ENCODE results near the gene BACH2. TPM values are rescaled to one million over a fixed set of nuclear protein-coding genes. Genes with fewer than 3 reads are reported as not detected.

The BACH2 gene
- total and polyA plus RNA-seq, 2 of the 8 experiments (the other 6 are each of a cell fraction or from before 2014, with no cell fraction given): 1.9 to 5.9 TPM

DNA sequence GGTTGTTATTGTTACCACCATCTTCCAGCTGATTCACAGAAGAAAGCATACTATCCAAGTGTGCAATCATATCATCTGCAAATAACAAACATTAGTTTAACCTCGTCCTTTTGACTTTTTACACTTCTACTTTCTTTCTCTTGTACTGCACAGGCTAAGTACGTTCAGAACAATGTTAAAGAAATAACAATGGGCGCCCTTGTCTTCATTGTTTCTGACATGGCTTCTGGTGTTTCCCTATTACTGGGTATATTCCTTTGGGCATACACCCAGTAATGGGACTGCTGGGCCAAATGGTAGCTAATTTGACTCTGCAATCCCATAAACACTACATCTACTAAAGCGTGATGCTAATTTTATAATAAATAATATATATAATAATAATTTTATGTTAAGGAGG is 255.7 kb downstream of the BACH2 start (continued):
- TF ChIP-seq, protein P1, sequence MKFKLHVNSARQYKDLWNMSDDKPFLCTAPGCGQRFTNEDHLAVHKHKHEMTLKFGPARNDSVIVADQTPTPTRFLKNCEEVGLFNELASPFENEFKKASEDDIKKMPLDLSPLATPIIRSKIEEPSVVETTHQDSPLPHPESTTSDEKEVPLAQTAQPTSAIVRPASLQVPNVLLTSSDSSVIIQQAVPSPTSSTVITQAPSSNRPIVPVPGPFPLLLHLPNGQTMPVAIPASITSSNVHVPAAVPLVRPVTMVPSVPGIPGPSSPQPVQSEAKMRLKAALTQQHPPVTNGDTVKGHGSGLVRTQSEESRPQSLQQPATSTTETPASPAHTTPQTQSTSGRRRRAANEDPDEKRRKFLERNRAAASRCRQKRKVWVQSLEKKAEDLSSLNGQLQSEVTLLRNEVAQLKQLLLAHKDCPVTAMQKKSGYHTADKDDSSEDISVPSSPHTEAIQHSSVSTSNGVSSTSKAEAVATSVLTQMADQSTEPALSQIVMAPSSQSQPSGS (IDR thresholded peaks at IDR 0.05; ENCODE audit: low read length): no peak
- TF ChIP-seq CBX8 (IDR thresholded peaks at IDR 0.05; ENCODE audit: borderline replicate concordance, low read depth, low read length): no peak
- TF ChIP-seq SIX5 (IDR thresholded peaks at IDR 0.05; ENCODE audit: low read depth, low read length): no peak
- TF ChIP-seq HDAC6 (IDR thresholded peaks at IDR 0.05; ENCODE audit: low read depth, low read length): no peak
- TF ChIP-seq CTBP2 (IDR thresholded peaks at IDR 0.05; ENCODE audit: borderline replicate concordance, insufficient read depth, insufficient read length, low read length): no peak
